SH-SY5Y (cell line): ENCODE measurements around the gene FLOT1.

Experiments used
- GATA2 ChIP-seq: IDR thresholded peaks from 2 replicates; pipeline ENCODE4 v1.6.1; 2011; ENCODE audit warnings: mild to moderate bottlenecking, low read depth, low read length
- GATA3 ChIP-seq: IDR thresholded peaks from 2 replicates; pipeline ENCODE4 v1.6.1; 2011; ENCODE audit warnings: low read depth, mild to moderate bottlenecking, low read length, moderate library complexity

The FLOT1 gene

DNA sequence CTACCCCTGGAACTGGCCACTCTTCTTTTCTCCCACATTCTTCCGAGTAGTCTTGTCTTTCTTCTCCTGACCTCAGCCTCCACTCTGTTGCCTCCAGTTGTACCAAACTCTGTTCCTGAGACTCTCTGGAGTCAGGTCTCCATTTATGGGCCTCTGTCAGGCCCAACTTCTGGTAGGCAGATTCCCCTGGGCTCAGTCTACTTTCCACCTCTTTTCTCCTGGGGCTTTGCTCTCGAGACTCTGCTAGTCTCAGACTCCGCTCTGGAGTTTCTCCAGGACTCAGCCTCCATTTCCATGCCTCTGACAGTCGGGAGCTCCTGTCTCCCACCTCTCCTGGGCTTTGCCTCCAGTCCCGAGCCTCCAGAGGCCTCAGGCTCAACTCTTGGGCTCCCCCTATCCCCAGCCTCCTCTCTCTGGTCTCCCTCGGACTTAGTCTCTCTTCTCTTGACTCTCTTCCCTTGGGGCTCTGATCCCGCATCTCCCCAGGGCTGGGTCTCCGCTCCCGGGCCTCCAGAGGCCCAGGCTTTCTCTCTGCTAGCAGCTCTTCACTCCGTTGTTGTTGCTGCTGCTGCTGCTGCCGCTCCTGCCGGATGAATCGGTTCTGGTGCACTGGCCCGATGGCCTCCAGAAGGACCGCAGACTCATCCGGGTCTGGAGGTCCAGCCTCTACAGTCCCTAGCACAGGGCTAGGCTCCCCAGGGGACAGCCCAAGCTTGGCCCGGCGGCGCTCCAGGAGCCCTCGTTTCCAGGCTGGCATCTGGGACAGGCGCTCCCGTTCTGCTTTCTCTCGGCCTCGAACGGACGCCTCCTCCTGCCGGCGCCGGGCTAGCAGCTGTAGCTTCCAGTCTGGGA lies 57.1 kb downstream of the FLOT1 start:
- TF ChIP-seq GATA2 = no peak
- TF ChIP-seq GATA3 = no peak

DNA sequence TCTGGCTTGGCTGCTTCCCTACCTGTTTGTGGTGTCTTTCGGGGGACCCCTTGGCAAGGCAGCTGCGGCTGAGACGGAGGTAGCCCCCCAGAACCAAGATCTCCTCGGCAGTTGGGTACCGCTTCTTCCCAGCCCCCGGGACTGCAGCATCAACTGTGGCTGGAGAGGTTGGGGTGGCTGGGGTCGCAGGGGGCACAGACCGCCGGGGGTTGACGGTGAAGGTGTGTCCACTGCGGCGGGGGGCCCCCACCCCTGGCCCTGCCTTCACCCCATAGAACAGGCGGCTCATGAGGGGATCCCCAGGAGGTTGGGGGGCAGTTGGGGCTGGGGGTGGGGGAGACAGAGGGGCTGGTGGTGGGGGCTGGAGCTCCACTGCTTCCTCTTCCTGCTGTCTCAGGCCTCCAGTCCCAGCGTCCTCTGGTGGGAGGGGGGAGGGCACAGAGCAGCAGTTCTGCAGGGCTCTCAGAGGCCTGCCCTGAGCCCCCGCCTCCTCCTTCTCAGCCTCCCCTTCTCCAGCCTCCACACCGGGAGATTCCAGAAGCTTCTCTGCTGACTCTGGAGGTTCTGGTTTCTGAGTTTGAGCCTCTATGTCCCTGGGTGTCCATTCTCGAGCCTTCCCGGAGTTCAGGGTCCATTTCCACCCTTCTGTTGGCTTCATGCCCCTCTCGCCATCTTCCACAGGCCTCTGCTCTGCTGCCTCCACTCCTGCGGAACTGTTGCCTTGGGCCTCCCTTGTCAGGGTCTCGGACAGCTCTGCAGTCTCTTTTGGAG lies 57.9 kb downstream of the FLOT1 start:
- TF ChIP-seq GATA2 = no peak
- no peak for TF ChIP-seq GATA3

DNA sequence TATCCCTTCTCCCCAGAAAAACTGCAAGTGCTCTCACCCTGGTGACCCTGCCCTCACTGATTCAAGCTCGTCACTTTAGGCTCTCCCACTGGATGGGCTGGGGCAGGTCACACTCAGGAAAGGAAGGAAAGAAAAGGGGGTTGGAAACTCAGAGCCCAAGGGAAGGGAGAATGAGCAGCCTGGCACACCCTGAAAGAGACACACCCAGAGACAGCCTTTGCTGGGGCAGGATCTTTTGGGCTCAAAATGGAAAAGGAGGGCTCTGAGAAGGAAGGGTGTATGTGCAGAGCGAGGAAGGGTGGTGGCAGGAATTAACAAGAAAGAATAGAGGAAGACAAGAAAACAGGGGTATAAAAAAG lies 58.5 kb downstream of the FLOT1 start:
- no peak for TF ChIP-seq GATA2
- no peak for TF ChIP-seq GATA3

DNA sequence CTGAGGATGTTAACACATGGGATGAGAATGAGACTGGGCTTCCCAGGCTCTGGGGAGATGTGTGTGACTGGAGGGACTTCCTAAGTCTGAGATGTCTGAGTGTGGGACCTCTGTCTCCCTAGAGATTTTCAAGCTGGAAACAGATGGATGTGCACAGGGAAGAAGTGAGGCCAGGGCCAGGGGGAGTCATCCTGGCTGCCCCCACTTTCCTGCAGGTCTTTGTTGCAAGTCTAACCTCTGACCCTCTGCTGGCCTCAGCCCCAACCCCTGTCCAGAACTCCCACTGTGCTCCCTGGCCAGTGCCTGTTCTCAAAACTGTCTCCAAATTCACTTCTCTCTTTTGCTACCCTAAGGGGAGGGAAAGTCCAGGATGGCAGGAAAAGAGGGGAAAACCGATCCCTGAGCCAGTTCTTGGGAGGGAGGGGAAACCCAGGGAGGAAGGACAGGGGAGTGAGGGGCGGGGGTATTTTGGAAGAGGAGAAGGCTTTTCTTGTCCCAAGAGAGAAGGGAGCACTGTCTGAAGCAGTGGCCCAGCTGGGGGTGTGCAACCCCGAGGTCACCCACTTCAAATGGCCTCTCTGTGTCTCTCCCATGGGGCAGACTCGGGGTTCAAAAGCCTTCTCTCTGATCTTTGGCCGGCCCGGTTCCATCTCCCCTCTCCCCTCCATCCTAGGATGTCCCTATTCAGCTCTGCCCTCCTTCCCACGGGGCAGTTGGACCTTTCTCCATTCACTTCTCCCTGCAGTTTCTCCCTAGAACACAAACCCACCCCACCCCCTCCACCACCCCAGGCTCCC lies 59.1 kb downstream of the FLOT1 start:
- TF ChIP-seq GATA3 (no peak), GATA2 (no peak)

DNA sequence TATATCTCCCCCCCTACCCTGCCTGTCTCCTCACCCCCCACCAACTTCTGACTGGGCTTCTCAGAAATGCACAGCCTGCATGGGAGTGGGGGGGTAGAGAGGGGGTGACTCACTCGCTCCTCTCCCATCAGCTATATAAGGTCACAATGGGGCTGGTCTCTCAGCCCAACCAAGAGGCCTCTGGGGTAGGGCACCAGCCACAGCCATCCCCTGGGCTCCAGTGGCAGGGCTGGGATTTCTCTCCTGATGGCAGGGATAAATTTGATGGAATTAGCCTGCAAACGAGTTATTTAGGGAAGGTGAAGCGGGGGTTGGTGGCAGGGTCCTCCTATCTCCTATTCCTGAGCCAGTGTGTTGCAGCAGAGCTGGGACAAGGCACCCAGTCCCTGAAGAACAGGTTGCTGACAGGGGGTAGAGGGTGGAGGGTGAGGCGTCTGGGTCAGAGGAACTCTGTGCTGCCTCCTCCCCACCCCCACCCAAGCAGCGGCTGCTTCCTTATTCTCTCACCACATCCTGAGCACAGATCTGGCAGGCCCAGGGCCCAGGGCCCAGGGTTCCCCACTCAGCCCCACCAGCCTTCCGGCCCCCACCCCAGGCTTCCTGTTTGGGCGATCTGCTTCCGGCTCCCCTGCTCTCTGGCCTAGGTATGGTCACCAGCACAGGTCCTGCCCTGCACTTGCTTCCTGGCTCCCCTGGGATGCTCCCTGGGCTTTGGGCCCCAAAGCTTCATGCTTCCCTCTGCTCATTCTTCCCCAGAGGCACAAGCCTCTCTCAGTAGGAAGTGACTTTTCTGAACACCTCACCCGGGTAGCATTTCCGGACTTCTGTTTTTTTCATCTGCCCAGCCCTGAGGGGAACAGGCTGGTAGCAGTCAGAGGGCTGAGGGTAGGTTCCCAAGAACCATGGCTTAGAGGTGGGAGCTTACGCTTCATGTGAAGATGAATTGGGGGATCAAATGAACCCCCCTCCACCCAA lies 60.1 kb downstream of the FLOT1 start:
- no peak for TF ChIP-seq GATA2
- no peak for TF ChIP-seq GATA3

DNA sequence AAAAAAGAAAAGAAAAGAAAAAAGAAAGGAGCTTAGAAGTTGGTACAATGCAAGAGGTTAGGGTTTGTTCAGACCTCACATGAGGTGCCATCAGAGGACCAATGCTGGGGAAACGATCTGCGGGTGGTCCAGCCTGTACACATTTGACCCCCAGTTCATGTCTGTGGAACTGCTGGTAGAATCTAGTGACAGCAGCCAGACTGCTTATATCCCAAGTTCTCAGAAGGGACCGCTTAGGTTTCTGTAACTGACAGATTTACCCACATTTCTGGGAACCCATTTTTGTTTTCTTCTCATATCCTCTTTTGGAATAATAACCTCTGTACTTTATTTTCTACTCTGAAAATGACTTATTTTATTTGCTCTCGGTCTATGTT lies 60.7 kb downstream of the FLOT1 start:
- TF ChIP-seq GATA3 (no peak), GATA2 (no peak)

DNA sequence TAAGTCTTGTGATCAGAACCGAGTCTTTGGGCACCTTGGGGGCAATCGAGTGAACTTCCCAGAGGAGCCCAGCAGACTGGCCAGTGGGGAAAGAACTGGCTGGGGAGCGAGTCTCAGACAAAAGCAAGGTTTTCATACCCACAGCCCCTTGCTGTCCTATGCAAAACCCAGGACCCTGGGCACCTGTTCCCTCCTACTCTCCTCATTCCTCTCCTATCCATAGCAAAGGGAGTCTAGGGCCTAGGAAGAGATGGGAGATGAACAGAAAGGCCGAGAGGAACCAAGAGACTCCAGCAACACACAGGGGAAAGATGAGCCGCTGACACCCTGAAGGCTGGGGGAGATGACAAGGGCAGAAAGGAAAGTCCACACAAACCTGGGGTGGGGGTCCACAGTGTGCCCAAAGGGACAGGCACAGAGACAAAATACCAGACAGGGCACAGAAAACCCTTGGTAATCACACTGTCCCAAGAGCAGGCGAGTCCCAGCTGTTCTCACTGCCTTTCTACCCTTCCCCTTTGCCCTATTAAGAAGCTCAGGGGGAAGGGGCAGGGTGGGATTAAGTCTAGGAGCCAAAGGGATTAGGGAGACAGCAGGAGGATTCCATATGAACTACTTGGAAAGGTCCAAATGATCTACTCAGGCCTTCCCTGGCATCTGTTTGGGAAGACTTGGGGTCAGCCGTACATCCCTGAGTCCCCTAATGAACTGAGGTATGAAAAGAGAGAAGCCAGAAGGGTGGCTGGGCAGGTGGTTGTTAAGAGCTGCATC lies 62.5 kb downstream of the FLOT1 start:
- TF ChIP-seq GATA3 (no peak), GATA2 (no peak)

DNA sequence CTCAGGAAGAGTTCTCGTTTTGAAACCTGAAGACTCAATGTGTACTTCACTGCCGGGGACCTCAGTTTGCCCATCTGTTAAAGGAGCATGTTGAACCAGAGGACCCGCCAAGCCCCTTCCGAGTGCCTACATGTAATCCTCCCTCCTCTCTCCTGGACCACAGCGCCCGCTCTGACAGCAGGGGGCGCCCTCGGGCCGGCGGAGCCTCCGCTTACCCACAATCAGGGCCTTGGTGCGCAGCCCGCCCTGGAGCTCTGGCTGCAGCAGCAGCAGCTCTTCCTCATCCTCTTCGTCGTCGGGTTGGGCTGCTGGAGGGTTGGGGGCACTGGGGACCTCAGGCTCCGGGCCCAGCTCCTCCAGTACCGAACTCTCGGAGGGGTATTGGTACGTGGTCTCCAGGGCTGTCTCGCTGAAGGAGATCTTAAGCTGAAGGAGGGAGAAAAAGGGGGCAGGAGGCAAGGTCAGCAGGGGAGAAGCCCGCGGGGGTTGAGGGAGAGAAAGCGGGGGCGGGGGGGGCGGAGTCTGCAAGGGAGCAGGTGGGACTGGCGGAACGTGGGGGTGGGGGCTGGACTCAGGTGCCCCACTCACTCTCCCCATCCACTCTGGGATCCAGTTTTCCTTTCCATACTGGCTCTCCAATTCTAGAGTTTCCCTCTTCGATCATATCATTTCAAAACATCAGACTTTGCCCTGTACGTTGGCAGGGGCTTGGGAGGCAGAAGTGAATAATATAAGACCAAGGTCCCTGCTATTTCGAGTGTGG lies 63.3 kb downstream of the FLOT1 start:
- TF ChIP-seq GATA2 = no peak
- TF ChIP-seq GATA3 = no peak
